GM12878 (cell line): ENCODE measurements around the gene PDX1.

Experiments
- EGR1 ChIP-seq, 2 experiments: IDR thresholded peaks; 1 replicate in 1 of 2; 2 replicates in 1 of 2; pipeline ENCODE4 v1.6.1; 2011 to 2012; ENCODE audit warnings: low read depth in 2 of 2, low read length in 2 of 2, borderline replicate concordance in 1 of 2, mild to moderate bottlenecking in 1 of 2, moderate library complexity in 1 of 2
- POLR2A ChIP-seq: IDR thresholded peaks from 2 replicates; pipeline ENCODE4 v1.6.1; 2011; ENCODE audit warnings: low read depth, mild to moderate bottlenecking, low read length
- SP1 ChIP-seq: IDR thresholded peaks from one replicate; pipeline ENCODE4 v1.6.1; 2011; ENCODE audit warnings: low read depth, low read length
- YBX1 ChIP-seq: fragments of 450-650 bp; IDR thresholded peaks from 2 replicates; pipeline ENCODE4 v1.6.1; 2016; ENCODE audit warnings: antibody characterized with exemption
- ZNF274 ChIP-seq: IDR thresholded peaks from one replicate; pipeline ENCODE4 v1.8.0; 2011; ENCODE audit not compliant: insufficient read length, insufficient read depth
- ZNF592 ChIP-seq: fragments of 450-650 bp; IDR thresholded peaks from 2 replicates; pipeline ENCODE4 v1.6.1; 2017; ENCODE audit warnings: mild to moderate bottlenecking, moderate library complexity
- ZSCAN29 ChIP-seq: fragments of 450-650 bp; IDR thresholded peaks from 2 replicates; pipeline ENCODE4 v1.6.1; 2017; ENCODE audit warnings: mild to moderate bottlenecking, moderate library complexity

GRCh38 chr13:27918918-27919658 is 712 bp upstream of the PDX1 start:
- TF ChIP-seq ZNF274 (no peak), SP1 (no peak), ZSCAN29 (no peak), YBX1 (no peak), EGR1 (IDR thresholded peaks at IDR 0.05; ENCODE audit: borderline replicate concordance in 1 of 2, low read depth in 2 of 2, low read length in 2 of 2) (no peak), ZNF592 (no peak), POLR2A (no peak)
